Lung microvascular endothelial cell (primary cell): Measurements from ENCODE around the gene TMEM221. TPM values are rescaled to one million over a fixed set of nuclear protein-coding genes. Genes with fewer than 3 reads are reported as not detected.

Experiments
- total RNA-seq: library from RNA; depleted of rRNA; stranded (reverse); fragments of >200 nt; gene quantifications from 2 replicates; pipeline ENCODE4 v1.2.1, GENCODE V29; 2014

Gene TMEM221
- total RNA-seq, 1 donor from 2014 or later = not detected

Other genes starting within 250 kb of the TMEM221 start
- 10.7 and 12.9 TPM in 2 replicates for gene USE1, start 233.3 kb downstream of the TMEM221 start, total RNA-seq
- 2.6 and 4.0 TPM in 2 replicates for gene OCEL1, start 222.4 kb downstream of the TMEM221 start, total RNA-seq
- 22.9 and 38.5 TPM in 2 replicates for gene NR2F6, start 202.7 kb downstream of the TMEM221 start, total RNA-seq
- gene USHBP1, start 183.9 kb downstream of the TMEM221 start, total RNA-seq = 21.6 and 33.5 TPM in 2 replicates
- 61.3 and 73.2 TPM in 2 replicates for gene BABAM1, start 181.2 kb downstream of the TMEM221 start, total RNA-seq
- gene ANKLE1, start 166.8 kb downstream of the TMEM221 start, total RNA-seq = 0.20 and 0.44 TPM in 2 replicates
- 5.2 and 5.6 TPM in 2 replicates for gene ABHD8, start 145.2 kb downstream of the TMEM221 start, total RNA-seq
- 29.6 and 56.9 TPM in 2 replicates for gene MRPL34, start 142.8 kb downstream of the TMEM221 start, total RNA-seq
- 16.6 and 20.0 TPM in 2 replicates for gene DDA1, start 139.1 kb downstream of the TMEM221 start, total RNA-seq
- 1.5 and 3.0 TPM in 2 replicates for gene ANO8, start 113.8 kb downstream of the TMEM221 start, total RNA-seq
- gene GTPBP3, start 111.1 kb downstream of the TMEM221 start, total RNA-seq = 5.0 and 6.3 TPM in 2 replicates
- 0.99 and 5.2 TPM in 2 replicates for gene PLVAP, start 71.3 kb downstream of the TMEM221 start, total RNA-seq
- gene CCDC194, start 54.5 kb downstream of the TMEM221 start, total RNA-seq = not detected in 2 replicates
- 3.6 and 10.5 TPM in 2 replicates for gene BST2, start 43.0 kb downstream of the TMEM221 start, total RNA-seq
- gene MVB12A, start 28.6 kb downstream of the TMEM221 start, total RNA-seq = 32.3 and 33.9 TPM in 2 replicates
- gene NXNL1, start 12.3 kb upstream of the TMEM221 start, total RNA-seq = not detected in 2 replicates
- gene SLC27A1, start 21.9 kb upstream of the TMEM221 start, total RNA-seq = 12.6 and 22.2 TPM in 2 replicates
- gene PGLS, start 63.0 kb upstream of the TMEM221 start, total RNA-seq = 46.4 and 67.5 TPM in 2 replicates
- 44.0 and 49.7 TPM in 2 replicates for gene COLGALT1, start 107.0 kb upstream of the TMEM221 start, total RNA-seq
- under 0.01 TPM in 2 replicates for gene UNC13A, start 239.7 kb upstream of the TMEM221 start, total RNA-seq